K562 treated with DMSO at 1 percent for 12 hours (cell line): ENCODE measurements around the gene SEPTIN6. TPM values are rescaled to one million over a fixed set of nuclear protein-coding genes. Genes with fewer than 3 reads are reported as not detected.

Experiments used
- total RNA-seq: library from RNA; unstranded; fragments of 300-600 nt; gene quantifications from 2 replicates; pipeline ENCODE4 v1.2.3, GENCODE V29; 2022; ENCODE audit not compliant: insufficient read depth

Gene SEPTIN6
- 26.4 and 69.6 TPM in 2 replicates for total RNA-seq

GRCh38 chrX:119693040-119693995, at the start of gene SEPTIN6:
TSS of gene SEPTIN6 (minus strand) at chrX:119693168. CDS start at chrX:119693105, 63 bp downstream.

Other genes with a start within 250 kb of the SEPTIN6 start
- gene SLC25A5, start 224.7 kb downstream of the SEPTIN6 start, total RNA-seq: 1,037 and 1,149 TPM in 2 replicates
- 28.5 and 40.6 TPM in 2 replicates for gene STEEP1, start 127.8 kb downstream of the SEPTIN6 start, total RNA-seq
- 62.2 and 87.6 TPM in 2 replicates for gene UBE2A, start 118.6 kb downstream of the SEPTIN6 start, total RNA-seq
- 5.9 and 14.7 TPM in 2 replicates for gene NKRF, start 86.7 kb downstream of the SEPTIN6 start, total RNA-seq
- gene SOWAHD, start 65.4 kb upstream of the SEPTIN6 start, total RNA-seq: 0.59 TPM in 1 of 2 replicates, not detected in the other
- 4,366 and 5,881 TPM in 2 replicates for gene RPL39, start 98.5 kb upstream of the SEPTIN6 start, total RNA-seq
- 32.4 and 38.7 TPM in 2 replicates for gene UPF3B, start 159.8 kb upstream of the SEPTIN6 start, total RNA-seq
- 57.4 and 61.9 TPM in 2 replicates for gene RNF113A, start 178.6 kb upstream of the SEPTIN6 start, total RNA-seq
- gene NDUFA1, start 178.7 kb upstream of the SEPTIN6 start, total RNA-seq: 79.6 and 115 TPM in 2 replicates
- gene AKAP14, start 202.7 kb upstream of the SEPTIN6 start, total RNA-seq: not detected in 2 replicates